CD4-positive, alpha-beta T cell treated with Interleukin-21 for 1 hour (primary cell): Measurements from ENCODE around the gene GATA2.

Source experiments
- DNase-seq: peaks from one replicate; pipeline ENCODE4 v3.0.0-alpha.2; 2020

GATA2 gene

DNA sequence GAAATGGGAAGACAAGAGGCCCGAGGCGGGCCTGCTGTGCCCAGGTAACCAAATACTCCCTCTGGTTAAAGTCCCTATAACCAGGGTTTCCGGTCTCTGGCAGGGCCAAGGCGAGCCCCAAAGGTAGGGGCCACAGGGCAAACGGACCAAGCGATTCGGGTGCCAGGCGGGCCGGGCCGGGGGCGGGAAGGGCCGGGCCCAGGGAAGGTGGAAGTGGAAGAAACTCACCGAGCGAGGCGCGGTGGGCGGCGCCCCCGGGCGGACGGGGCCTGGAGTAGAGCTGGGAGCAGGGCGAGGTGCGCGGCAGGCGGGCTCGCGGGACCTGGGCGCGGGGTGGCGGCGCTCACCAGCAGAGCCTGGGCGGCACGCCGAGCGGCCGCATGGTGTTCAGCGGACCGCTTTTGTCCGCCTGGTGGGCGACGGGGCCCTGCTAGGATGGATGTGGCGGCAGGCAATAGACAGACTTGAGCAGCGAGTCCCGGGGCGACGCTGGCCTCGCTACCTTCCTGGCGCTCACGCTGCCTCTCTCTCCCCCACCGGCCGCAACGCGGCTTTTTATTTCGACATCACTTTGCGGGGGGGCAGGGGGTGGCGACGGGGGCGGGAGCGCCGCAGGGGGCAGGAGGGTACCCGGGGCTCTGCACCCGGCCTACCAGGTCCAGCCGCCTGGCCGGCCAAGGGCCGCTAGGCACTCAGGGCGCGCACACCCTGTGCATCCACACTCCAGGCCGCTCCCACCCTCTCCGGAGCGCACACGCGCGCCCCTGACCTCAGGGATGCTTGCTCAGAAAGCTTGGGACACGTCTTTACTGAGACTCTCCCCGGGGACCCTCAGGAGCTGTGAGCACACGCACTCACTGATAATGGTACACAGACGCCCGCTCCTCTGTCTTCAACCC is at the start of gene GATA2:
Gene GATA2, minus strand, starts transcription at position 531 of the 899 bp plus-strand sequence. CDS start 6,170 bp downstream, outside the sequence.
- no peak for DNase-seq

- no peak for DNase-seq
Observed at GRCh38 chr3:128541246-128541645, 48.2 kb upstream of the GATA2 start.

DNA sequence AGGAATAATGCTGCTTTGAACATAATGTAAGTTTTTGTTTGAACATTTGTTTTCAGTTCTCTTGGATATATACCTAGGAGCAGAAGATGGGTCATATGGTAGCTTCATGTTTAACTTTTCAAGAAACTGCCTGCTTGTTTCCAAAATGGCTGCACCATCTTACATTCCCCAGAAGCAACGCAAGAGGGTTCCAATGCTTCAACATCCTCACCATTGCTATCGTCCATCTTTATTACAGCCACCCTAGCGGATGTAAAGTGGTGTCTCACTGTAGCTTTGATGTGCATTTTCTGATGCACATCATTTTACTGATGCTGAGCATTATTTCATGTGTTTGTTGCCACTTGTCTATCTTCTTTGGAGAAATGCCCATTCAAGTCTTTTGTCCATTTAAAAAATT is 46.4 kb upstream of the GATA2 start:
- DNase-seq = no peak

DNA sequence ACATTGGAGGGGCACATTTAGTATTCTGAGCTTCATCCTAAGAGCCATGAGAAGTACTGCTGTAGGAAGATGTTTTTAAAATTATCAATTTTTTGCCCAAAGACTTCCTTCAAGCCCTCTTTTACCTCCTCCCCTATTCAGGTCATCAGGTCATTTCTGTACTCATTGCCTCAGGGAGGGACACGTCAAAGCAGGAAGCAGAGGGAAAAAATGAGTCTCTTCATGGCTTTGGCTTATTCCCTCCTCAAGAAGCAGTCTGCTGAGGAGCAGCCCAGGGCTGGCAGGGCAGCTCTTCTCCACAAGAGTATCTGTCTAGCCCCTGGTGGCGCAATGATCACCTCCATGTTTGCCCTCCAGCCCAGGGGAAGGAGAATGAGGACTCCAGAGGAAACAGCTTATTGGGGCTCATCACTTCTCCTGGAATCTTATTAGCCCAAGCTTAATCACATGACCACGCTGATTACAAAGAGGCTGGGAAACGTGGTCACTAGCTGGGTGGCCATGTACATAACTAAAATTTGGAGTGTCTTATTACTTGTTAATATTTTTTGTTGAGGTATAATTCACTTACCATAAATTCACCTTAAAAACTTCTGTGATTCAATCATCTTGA is 44.2 kb upstream of the GATA2 start:
- no peak for DNase-seq

GRCh38 chr3:128532012-128532983 is 39.3 kb upstream of the GATA2 start:
- no peak for DNase-seq

DNA sequence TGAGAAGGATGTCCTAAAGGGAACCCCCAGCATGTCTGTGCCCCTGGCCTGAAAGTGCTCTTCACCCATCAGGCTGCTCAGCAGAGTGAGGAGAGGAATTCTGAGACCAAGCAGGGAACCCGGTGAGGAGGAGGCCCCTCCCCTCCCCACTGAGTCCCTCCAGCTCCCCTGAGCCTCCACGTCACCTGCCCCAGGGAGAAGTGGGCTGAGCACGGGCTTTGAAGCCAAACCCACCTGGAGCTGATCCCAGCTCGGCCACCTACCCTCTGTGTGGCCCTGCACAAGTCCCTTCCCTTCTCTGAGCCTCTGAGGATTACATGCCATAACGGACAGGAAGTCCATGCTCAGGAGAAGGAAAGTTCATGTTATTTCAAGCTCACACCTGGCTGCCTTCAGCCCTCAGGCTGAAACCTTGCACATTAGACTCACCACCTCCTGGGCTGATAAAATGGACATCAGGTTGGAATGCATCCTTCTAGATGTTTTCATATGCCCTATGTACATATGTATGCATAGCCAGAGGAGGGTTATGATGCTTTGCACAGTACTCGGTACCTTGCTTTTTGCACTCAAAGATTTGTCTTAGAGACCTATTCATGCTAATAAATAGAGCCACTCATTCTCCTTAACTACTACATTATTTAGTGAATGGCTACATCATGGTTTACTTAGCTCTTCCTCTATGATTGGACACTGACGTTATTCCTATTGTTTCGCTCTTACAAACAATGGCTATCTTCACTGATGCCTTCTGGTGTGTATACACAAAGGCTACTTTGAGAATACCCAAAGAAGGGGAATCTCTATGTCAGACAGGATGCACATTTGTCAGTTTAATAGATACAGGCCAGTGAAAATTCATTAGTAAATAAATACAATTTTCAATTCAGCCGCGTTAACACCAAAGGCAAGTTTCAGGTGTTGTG is 31.6 kb upstream of the GATA2 start:
- DNase-seq = no peak

GRCh38 chr3:128523591-128523990 is 30.6 kb upstream of the GATA2 start:
- no peak for DNase-seq

DNA sequence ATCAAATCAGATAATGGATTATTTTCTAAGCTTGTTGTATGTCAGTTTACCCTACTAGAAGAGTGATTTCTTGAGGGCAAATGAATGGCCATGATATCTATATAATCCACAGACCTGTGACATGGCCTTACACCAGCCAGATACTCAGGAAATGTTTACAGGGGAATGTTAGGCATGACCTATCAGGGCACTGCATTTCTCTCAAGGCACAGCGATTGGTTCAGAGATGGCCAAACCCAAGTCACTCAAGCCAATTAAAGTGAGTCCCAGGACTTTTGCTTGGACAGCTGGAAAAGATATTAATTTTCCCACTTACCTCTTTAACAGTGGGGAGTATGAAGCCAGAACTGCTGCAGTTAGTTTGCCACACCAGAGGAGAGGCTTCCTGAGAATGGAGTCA is 28.7 kb upstream of the GATA2 start:
- no peak for DNase-seq

DNA sequence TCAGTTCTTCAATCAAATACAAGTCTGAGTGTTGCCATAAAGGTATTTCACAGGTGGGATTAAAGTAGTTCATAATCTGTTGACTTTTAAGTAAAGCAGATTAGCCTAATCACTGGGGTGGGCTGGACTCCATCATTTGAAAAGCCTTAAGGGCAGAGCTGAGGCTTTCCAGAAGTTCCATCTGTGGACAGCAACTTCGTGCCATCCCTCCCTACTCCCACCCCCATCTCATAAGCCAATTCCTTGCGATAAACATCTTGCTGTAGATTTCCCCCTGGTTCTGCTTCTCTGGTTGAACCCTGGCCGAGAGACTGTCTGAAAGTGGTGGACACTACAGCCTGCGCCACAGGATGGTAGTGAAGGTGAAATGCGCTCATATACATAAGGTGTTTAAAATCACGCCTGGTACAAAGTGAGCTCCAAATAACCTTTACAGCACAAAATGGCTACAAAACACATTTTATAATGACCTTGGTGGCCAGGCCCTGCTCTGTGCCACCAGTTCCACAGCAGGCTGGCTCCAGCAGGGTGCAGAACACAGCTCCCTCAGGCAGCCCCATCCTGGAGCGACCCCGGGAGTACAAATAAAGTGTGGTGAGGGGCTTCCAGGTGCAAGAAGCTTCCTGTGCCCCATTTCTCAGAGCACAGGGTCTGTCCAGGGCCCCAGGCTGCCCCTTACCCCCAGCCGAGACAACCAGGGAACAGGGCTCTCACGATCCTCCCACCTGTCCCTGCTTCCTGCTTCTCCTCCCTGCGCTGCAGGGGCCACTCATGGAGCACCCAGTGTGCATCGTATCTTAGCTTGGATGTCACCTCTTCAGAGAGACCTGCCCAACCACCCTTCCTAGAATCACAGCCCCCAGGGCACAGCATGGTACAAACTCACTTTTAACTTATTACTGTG is 25.8 kb upstream of the GATA2 start:
- no peak for DNase-seq

DNA sequence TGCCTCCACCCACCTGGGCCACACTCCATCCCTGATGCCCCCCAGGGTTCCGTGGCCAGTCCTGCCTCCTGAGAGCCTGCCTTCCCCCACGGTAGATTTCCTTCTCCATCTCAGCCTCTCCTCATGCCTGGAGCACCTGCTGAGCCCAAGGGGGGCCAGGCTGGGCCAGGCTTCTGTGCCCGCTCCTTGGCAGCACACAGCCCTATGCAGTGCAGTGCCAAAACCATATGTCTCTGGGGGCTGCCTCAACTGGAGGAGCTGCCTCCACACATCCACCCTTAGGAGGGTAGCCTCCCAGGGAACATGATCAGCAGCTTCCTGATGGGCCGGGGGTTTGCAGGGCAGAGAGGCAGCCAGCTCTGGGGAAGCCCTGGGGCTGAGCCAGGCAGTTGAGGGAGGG is 24.6 kb upstream of the GATA2 start:
- DNase-seq = no peak

DNA sequence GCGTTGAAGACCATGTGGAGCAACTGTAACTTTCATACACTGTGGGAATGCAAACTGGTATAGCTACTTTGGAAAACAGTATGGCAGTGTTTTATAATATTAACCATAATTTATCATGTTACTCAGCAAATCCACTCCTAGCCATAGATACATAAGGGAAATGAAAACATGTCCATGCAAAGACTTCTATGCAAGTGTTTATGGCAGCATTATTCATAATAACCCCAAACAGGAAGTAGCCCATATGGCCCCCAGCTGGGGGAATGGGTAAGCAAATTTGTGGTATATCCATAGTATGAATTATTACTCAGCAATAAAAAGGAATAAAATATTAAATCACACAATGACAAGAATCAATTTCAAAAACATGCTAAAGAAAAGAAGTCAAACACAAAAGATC is 23.0 kb upstream of the GATA2 start:
- DNase-seq = no peak

DNA sequence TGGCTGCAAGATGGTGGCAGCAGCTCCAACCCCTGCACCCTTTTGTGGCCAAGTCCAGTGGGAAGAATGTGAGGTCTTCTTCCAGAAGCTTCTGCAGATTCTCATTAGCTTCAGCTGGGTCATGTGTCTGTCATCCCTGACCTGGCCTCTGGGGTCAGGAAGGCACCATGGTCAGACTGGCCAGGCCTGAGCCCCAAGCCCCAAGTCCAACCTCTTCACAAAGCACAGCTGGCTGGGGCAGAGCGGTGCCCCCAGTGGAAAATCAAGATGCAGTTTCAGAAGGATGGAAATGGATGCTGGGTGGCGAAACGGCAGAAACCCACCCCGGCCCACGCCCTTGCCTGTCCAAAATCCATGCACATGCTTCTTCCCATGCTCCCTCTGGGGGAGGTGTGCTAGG is 15.9 kb upstream of the GATA2 start:
- DNase-seq = no peak

DNA sequence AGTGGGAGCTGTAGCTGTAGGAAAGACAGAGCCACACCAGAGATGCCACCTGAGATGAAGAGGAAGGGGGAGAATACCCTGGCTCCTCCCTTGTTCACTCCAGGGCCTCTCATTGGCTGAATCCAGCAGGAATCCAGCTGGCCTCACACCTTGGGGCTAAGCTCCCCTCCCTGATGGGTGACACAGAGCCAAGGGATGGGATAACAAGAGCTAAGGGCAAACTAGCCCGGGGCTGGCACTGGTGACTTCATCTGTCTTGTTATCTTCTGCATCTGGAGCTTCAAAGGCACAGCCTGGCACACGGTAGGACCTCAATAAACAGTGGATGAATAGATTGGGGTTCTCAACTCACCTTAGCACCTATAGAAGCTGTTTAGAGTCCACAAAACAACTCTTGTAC is 13.8 kb upstream of the GATA2 start:
- no peak for DNase-seq

GRCh38 chr3:128505771-128506170 is 12.8 kb upstream of the GATA2 start:
- DNase-seq = no peak

- DNase-seq = no peak
Observed at GRCh38 chr3:128504963-128505730, 12.1 kb upstream of the GATA2 start.

- no peak for DNase-seq
Observed at GRCh38 chr3:128504533-128504915, 11.5 kb upstream of the GATA2 start.

DNA sequence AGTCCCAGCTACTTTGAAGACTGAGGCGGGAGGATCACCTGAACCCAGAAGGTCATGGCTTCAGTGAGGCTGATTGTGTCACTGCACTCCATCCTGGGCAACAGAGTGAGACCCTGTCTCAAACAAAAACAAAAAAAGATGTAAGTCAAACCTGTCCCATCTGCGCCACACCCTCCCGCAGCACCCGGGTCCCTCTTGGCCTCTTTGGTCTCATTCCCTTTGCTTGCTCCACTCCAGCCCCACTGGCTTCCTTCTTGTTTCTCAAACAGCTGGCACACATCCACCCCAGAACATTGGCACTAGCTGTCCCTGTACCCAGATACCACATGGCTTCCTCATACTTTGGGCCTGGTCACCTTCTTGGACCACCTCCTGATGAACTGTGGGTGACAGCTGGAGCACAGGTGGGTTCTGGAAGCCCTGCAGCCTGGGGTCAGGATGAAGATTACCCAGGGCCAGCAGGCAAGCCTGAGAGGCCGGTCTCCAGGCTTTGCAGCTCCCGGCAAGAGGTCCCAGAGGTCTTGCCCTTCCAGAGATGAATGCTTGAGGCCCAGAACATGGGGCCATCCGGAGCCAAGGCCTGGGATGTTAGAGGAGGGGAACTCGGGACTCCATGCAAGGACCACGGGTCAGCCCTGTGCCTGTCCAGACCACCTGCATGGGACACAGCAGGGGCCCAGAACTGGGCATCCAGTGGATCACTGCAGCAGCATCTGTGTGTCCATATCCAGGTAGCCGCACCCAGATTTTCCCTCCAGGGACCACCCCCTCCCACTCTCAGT is 10.9 kb upstream of the GATA2 start:
- no peak for DNase-seq

DNA sequence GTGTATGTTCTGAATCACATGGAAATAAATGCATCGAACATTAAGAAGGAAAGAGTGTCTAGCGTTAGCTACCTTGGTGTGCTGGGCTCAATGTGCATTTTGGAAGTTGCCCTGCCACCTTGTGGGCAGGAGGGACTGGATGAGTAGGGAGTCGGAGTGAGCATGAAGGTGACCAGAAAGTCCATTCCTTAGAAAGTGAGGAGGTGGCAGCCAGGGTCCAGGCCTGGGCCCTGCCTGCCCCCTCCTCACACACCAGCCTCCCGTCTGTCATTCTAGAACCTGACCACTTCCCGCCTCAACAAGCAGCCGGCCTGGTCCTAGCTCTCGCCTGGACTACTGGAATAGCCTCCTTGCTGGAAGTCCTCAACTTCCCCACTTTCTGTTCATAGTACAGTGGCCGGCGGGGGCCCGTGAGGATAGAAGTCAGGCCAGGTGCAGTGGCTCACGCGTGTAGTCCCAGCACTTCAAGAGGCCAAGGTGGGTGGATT is 10.2 kb upstream of the GATA2 start:
- no peak for DNase-seq

GRCh38 chr3:128502712-128503111 is 9.7 kb upstream of the GATA2 start:
- DNase-seq = no peak
